BJ (cell line): ENCODE data around the gene WIZ. TPM values are rescaled to one million over a fixed set of nuclear protein-coding genes. Genes with fewer than 3 reads are reported as not detected.

Experiments used
- CTCF ChIA-PET: fragments of 350-600 bp; formaldehyde crosslinking; extraction: SDS; loops from one replicate; lab custom pipeline; 2021; ENCODE audit warnings: antibody characterized with exemption, inconsistent platforms; lab: Yijun Ruan, JAX
- POLR2A ChIA-PET: fragments of 300-600 bp; sonication (Branson Sonifier 250); formaldehyde crosslinking; extraction: SDS; loops from one replicate; lab custom pipeline; 2021; ENCODE audit warnings: antibody characterized with exemption; lab: Charles Lee
- DNase-seq: peaks from one replicate; pipeline ENCODE4 v3.0.0-alpha.2; 2011; ENCODE audit warnings: low read depth
- H3K27me3 ChIP-seq: 2 replicates; pipeline ENCODE4 v1.6.0; 2011; ENCODE audit warnings: low read length; ENCODE audit not compliant: control insufficient read depth, insufficient read depth
- H3K36me3 ChIP-seq: 2 replicates; pipeline ENCODE4 v1.5.1; 2011; ENCODE audit warnings: low read length; ENCODE audit not compliant: control insufficient read depth, insufficient read depth
- H3K4me3 ChIP-seq: 2 replicates; pipeline ENCODE4 v1.5.1; 2011; ENCODE audit warnings: low read depth, mild to moderate bottlenecking, control low read depth, low read length
- CTCF ChIP-seq: IDR thresholded peaks from 2 replicates; pipeline ENCODE4 v1.5.1; 2011; ENCODE audit warnings: low read depth, mild to moderate bottlenecking, control low read depth, inconsistent platforms, low read length, moderate library complexity; ENCODE audit not compliant: insufficient read depth
- polyA plus RNA-seq: library from polyadenylated mRNA; depleted of rRNA; stranded (reverse); fragments of >200 nt; gene quantifications from 2 replicates; pipeline ENCODE4 v1.2.3, GENCODE V29; 2011

Gene WIZ
- polyA plus RNA-seq, 1 experiment, result 10.9 TPM

- no peak for DNase-seq
- Histone ChIP-seq H3K36me3 (peaks cover 48% of the 10 kb centered on the region), H3K27me3 (no peaks in the 10 kb centered on the region), H3K4me3 (no peak overlapping the region)
- ChIA-PET POLR2A (no interaction called here), CTCF (no interaction called here)
- TF ChIP-seq CTCF, result no peak
Observed at GRCh38 chr19:15423130-15423529, 26.6 kb downstream of the WIZ start.

GRCh38 chr19:15422296-15423075 is 27.3 kb downstream of the WIZ start:
- Histone ChIP-seq H3K4me3 (no peak overlapping the region), H3K36me3 (peaks cover 45% of the 10 kb centered on the region), H3K27me3 (no peaks in the 10 kb centered on the region)
- DNase-seq, result no peak
- ChIA-PET POLR2A (no interaction called here), CTCF (interaction anchor here (1.5 kb wide), 1 partner anchor 14 kb away, joined by 5 read pairs; no protein-coding TSS in a partner anchor)
- no peak for TF ChIP-seq CTCF

GRCh38 chr19:15421721-15422260 is 28.0 kb downstream of the WIZ start:
- no peak for TF ChIP-seq CTCF
- POLR2A ChIA-PET, result no interaction called here
- Histone ChIP-seq H3K4me3 (no peak overlapping the region), H3K36me3 (peaks cover 38% of the 10 kb centered on the region), H3K27me3 (no peaks in the 10 kb centered on the region)
- CTCF ChIA-PET, result interaction anchor here (1.1 to 1.5 kb wide), 2 partner anchors 14 to 226 kb away, joined by 3 to 5 read pairs; no protein-coding TSS in a partner anchor
- DNase-seq, result no peak

GRCh38 chr19:15421136-15421695 is 28.5 kb downstream of the WIZ start:
- CTCF ChIA-PET, result interaction anchor here (1.1 to 1.5 kb wide), 3 partner anchors 15 to 226 kb away, joined by 3 to 5 read pairs (median 3); no protein-coding TSS in a partner anchor
- Histone ChIP-seq H3K36me3 (peaks cover 36% of the 10 kb centered on the region), H3K27me3 (no peaks in the 10 kb centered on the region), H3K4me3 (no peak overlapping the region)
- TF ChIP-seq CTCF, result no peak
- DNase-seq, result no peak
- POLR2A ChIA-PET, result no interaction called here
